Middle frontal gyrus (tissue), 1 donor: Measurements from ENCODE around the gene C2orf92.

Experiments
- DNase-seq: peaks from one replicate; pipeline ENCODE4 v3.0.0-alpha.2; 2015; ENCODE audit warnings: low spot score; ENCODE audit errors: extremely low spot score

C2orf92 gene

GRCh38 chr2:97728091-97728731 is 58.7 kb downstream of the C2orf92 start:
- DNase-seq: no peak

- no peak for DNase-seq
These were observed 60.7 kb downstream of the C2orf92 start for GRCh38 chr2:97730245-97730644.

- no peak for DNase-seq
These were observed 61.9 kb downstream of the C2orf92 start for GRCh38 chr2:97731274-97732020.

GRCh38 chr2:97732436-97733340 is 63.2 kb downstream of the C2orf92 start:
- no peak for DNase-seq

- no peak for DNase-seq
These were observed 64.0 kb downstream of the C2orf92 start for GRCh38 chr2:97733341-97734035.

GRCh38 chr2:97734061-97735051 is 64.8 kb downstream of the C2orf92 start:
- DNase-seq: no peak

- DNase-seq: no peak
These were observed 65.6 kb downstream of the C2orf92 start for GRCh38 chr2:97735161-97735561.

- DNase-seq: no peak
These were observed 66.7 kb downstream of the C2orf92 start for GRCh38 chr2:97736185-97736584.

GRCh38 chr2:97736608-97737330 is 67.3 kb downstream of the C2orf92 start:
- no peak for DNase-seq

GRCh38 chr2:97737421-97738178 is 68.1 kb downstream of the C2orf92 start:
- no peak for DNase-seq

GRCh38 chr2:97738179-97739019 is 68.9 kb downstream of the C2orf92 start:
- DNase-seq: no peak

GRCh38 chr2:97739020-97739892 is 69.7 kb downstream of the C2orf92 start:
- no peak for DNase-seq

- DNase-seq: no peak
These were observed 70.4 kb downstream of the C2orf92 start for GRCh38 chr2:97739893-97740245.

GRCh38 chr2:97740590-97741182 is 71.2 kb downstream of the C2orf92 start:
- DNase-seq: no peak

- no peak for DNase-seq
These were observed 71.7 kb downstream of the C2orf92 start for GRCh38 chr2:97741251-97741650.

- DNase-seq: no peak
These were observed 72.2 kb downstream of the C2orf92 start for GRCh38 chr2:97741686-97742085.
